ENCODE results near the gene PARP8.

GRCh38 chr5:50814556-50814955, 148.1 kb downstream of the PARP8 start:
- no peak for TF ChIP-seq POLR2A (IDR thresholded peaks at IDR 0.05; ENCODE audit: low read depth, low read length)
- TF ChIP-seq TAF1 (IDR thresholded peaks at IDR 0.05; ENCODE audit: low read depth, low read length), result no peak
- no peak for TF ChIP-seq POLR2AphosphoS5 (IDR thresholded peaks at IDR 0.05; ENCODE audit: low read depth, low read length)
- no peak for TF ChIP-seq POU2F2 (IDR thresholded peaks at IDR 0.05; ENCODE audit: low read depth, low read length)
- no peak for TF ChIP-seq PAX5 (IDR thresholded peaks at IDR 0.05; ENCODE audit: insufficient read depth, low read length, severe bottlenecking)
- no peak for TF ChIP-seq SPI1 (IDR thresholded peaks at IDR 0.05; ENCODE audit: low read depth, low read length)
